ENCODE data around the gene U2AF2.
"Not testable (repeated sequence)": the region's sequence is repeated elsewhere in the genome, so short reads cannot be mapped to it uniquely, and the experiment has no call there.

Gene U2AF2

DNA sequence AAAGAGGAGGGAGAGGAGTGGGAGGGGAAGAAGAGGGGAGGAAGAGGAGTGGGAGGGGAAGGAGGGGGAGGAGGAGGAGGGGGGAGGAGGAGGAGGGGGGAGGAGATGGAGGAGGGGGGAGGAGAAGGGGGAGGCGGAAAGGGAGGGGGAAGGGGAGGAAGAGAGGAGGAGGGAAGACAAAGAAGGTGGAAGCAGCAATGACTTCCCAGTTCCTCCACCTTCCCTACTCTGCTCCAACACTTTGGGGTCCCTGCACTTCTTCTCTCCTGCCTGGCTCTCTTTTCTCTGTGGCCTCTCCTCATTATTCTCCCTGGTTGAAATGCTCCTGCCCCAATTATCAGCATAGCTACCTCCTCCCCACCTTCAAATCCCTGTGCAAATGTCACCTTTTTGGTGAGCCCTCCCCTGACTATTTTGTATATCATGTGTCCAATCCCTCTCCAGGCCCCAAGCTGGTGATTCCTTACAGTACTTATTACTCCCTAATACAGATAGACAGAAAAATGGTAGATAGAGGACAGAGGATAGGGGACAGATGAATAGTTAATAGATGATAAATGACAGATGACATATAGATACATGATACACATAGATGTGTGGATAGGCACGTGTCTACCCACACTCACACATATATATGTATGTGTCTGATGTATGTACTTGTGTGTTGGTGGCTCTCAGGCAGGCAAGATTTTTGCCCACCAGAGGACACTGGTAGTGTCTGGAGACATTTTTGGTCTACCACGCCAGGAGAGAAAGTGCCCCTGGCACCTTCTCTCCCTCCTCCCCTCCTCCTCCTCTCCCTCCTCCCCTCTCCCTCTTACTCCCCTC lies 58.2 kb downstream of the U2AF2 start:
- no peak for DNase-seq (ENCODE audit: low read depth)

GRCh38 chr19:55716531-55716930 lies 61.7 kb downstream of the U2AF2 start:
- DNase-seq (ENCODE audit: low read depth) = no peak

GRCh38 chr19:55717251-55717650 lies 62.4 kb downstream of the U2AF2 start:
- no peak for DNase-seq (ENCODE audit: low read depth)

GRCh38 chr19:55717879-55718711 lies 63.3 kb downstream of the U2AF2 start:
- not testable (repeated sequence) for DNase-seq (ENCODE audit: low read depth)

GRCh38 chr19:55720214-55720746 lies 65.4 kb downstream of the U2AF2 start:
- no peak for DNase-seq (ENCODE audit: low read depth)

DNA sequence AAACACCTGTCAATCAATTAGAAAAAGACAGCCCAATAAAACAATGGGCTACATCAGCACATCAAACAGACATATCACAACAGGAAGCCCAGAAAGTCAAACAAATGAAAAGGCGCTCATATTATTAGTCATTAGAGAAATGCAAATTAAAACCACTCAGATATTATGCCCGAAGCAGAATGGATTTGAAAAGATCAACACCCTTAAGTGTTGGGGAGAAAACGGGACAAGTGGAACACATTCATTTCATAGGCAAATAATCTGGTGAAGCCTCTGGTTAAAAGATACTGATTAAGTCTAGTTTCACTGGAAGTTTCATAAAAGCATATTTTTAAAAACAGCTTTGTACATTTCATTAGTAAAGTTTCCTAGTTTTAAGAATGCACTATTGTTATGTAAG lies 66.0 kb downstream of the U2AF2 start:
- no peak for DNase-seq (ENCODE audit: low read depth)

GRCh38 chr19:55723491-55723890 lies 68.7 kb downstream of the U2AF2 start:
- DNase-seq (ENCODE audit: low read depth) = no peak

All from GM04503 (cell line).